ENCODE data around the gene ASS1.

DNA sequence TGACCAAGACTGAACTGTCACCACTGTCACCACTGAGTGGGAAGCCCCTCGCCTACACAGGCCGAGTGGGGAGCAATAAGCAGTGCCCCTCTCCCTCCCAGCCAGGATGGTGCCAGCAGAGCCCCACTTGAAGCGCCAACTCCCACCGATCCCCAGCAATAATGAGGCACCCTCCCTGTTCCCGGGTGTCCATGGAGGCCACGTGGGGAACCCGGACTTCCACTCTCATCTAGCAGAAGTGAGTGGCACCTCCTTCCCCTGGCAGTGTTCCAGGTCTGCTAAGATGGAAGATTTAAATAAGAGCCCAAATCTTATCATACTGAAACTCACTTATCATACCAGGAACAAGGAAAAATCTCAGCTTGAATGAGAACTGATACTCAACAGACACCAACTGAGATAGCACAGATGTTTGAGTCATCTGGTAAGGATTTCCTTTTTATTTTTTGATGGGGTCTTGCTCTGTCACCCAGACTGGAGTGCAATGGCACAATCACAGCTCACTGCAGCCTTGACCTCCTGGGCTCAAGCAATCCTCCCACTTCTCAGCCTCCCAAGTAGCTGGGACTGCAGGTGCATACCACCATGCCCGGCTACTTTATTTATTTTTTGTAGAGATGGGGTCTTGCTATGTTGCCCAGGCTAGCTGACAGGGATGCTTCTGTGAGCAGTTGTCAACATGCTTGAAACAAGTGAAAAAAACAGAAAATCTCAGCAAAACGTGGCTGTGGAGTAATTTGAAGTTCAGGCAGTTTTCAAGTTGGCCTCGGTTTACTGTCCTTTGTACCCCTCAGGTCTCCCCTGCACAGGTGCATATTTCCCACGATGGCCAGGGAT lies 29.6 kb upstream of the ASS1 start:
- TF ChIP-seq POLR2AphosphoS5 (IDR thresholded peaks at IDR 0.05; ENCODE audit: borderline replicate concordance, low read depth, low read length) (no peak), EZH2 (IDR thresholded peaks at IDR 0.05) (no peak), FOXP2 (optimal IDR thresholded peaks at IDR 0.05; ENCODE audit: control extremely low read depth, extremely low read length, insufficient read depth) (no peak)
